GM12801 (cell line): ENCODE measurements around the gene UGT1A3.

Experiments used
- TF ChIP-seq, protein P1 (sequence below): IDR thresholded peaks from one replicate; pipeline ENCODE4 v1.5.1; 2011; ENCODE audit warnings: control low read depth; ENCODE audit not compliant: insufficient read length; ENCODE audit errors: extremely low read depth

UGT1A3 gene

DNA sequence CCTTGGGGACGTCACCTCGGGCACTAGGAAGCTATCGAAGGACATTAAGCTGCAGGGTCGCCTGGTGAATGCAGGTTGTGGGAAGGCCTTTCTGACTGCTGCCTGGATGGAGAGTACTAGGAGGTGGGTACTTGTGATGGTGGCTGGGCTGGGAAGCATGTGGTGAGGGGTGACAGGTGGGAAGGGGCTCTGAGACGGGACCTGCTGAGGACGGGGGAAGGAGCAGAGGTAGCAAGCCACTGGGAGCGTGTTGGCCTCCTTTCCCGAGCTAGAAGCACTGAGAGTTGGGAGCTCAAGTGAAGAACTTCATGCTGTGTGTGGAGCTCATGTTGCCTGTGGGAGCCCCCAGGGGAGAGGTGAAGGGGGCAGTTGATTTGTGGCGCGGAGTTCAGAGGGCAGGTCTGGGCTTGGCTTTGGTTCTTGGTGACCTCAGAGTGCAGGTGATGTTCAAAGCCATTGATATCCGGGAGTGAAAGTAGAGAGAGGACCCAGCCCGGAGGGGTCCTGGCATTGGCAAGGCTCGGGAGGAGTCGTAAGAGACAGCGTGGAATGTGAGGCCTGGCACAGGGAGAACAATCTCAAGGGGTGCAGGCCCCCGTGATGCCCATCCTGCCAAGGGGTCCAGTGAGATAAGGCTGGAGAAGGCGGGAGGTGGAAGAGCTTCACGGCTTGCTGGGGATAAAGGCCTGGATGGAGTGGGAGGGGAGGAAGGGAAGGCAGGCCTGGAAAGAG, 62.5 kb downstream of the UGT1A3 start:
- TF ChIP-seq, protein P1, sequence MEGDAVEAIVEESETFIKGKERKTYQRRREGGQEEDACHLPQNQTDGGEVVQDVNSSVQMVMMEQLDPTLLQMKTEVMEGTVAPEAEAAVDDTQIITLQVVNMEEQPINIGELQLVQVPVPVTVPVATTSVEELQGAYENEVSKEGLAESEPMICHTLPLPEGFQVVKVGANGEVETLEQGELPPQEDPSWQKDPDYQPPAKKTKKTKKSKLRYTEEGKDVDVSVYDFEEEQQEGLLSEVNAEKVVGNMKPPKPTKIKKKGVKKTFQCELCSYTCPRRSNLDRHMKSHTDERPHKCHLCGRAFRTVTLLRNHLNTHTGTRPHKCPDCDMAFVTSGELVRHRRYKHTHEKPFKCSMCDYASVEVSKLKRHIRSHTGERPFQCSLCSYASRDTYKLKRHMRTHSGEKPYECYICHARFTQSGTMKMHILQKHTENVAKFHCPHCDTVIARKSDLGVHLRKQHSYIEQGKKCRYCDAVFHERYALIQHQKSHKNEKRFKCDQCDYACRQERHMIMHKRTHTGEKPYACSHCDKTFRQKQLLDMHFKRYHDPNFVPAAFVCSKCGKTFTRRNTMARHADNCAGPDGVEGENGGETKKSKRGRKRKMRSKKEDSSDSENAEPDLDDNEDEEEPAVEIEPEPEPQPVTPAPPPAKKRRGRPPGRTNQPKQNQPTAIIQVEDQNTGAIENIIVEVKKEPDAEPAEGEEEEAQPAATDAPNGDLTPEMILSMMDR = no peak

DNA sequence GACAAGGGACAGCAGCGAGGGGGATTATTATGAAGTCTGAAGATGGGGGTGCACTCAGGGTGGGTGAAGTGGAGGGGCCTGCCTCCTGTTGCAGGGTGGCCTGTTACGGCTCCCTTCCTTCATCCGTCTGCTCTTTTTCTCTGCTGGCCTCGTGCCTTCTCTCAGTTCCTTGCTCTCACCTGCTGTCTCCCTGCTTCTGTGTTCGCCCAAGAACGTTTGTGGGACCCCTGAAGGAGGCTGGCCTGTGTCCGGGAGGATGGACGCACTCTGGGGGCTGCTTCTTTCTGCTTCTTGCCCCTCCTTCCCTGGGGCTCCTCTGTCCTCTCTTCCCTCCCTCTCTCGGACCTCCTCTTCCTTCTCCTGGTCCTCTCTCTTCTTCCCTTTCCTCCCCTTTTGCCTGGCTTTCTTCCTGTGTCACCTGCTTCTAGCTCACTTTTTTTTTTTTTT, 63.1 kb downstream of the UGT1A3 start:
- TF ChIP-seq, protein P1 = no peak

DNA sequence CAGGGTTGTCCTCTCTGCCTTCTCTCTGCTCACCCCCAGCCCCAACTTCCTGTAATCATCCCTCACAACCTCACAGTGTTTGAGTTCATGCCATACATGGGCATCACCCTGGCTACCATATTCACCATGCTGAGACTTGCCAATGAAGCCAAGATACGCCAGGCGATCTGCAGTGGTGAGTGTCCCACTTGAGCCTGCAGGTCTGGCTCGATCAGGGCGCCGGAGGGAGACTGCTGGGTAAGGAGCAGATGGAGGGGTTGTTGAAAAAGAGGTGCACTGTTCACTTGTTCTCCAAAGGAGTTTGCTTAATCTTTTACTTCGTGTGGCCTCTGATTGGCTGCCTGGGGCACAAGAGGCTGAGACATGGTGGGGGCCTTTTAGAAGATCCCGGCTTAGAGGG, 63.9 kb downstream of the UGT1A3 start:
- TF ChIP-seq, protein P1 = no peak

DNA sequence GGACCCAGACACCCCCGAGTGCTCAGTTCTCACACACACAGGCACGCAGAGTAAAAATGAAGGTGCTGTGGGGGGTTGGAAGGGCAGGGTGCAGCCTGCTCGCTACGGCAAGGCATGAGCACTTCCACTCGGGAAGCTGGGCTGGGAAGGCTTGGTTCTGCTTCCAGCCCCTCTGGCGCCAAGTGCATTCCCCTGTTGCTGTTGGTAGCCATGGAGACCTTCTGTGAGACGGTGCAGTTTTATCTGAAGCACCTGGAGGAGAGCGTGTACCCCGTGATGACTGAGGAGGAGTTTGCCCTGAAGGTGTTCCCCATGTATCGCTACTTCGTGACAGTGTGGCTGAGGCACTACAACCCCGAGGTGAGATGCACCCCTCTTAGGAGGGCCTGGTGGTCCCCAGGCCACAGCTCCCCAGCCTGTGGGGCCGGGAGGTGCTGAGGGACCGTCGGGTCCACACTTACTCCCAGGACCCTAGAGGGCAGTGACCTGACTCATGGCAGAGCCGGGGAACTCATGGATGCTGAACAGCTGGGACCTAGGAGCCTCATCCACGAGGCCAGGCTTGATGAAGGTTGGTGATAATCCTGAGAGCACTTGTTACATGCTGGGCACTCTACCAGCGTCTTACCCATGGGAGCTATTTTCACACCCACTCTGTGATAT, 64.8 kb downstream of the UGT1A3 start:
- TF ChIP-seq, protein P1 = no peak

DNA sequence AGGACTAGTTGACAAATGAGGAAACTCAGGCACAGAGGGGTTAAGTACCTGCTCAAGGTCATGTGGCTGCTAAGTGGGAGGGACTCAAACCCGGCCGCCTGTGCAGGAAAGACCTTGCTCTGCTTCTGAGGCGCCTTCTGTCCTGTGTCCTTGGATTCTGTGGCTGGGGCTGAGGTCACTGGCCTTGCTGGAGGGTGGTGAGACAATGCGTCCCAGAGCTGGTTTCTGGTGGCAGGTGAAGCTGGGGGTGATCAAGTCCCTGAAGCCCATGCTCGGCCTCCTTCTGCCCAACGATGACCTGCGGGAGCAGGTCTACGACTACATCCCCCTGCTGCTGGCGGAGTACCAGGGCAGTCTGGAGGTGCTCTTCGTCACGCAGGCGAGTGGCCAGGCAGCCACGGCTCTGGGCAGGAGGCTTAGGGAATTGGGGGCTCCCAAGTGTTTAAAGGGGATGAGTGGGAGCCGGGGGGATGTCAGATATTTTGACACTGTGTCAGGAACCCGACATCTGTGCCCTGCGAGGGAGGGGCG, 65.4 kb downstream of the UGT1A3 start:
- TF ChIP-seq, protein P1 = no peak

DNA sequence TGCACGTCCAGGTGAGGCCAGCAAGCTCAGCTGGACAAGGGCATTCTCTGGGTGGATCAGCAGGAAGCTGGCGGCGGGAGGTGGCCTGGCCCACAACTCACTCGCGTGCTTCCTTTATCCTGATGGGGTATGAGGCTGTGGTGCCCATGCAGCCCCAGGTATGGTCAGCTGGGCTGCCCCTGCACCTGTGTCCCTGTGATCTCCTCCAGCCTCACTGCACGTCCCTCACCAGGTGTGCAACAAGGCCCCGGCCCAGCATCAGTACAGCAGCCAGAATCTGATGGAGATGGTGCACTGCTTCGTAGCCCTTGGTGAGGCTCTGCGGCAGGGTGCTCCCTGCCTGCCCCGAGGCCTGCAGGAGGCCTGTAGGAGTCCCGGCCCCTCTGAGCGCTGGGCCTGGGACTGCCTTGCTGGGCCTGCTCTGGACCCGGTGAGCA, 66.9 kb downstream of the UGT1A3 start:
- TF ChIP-seq, protein P1 = no peak

DNA sequence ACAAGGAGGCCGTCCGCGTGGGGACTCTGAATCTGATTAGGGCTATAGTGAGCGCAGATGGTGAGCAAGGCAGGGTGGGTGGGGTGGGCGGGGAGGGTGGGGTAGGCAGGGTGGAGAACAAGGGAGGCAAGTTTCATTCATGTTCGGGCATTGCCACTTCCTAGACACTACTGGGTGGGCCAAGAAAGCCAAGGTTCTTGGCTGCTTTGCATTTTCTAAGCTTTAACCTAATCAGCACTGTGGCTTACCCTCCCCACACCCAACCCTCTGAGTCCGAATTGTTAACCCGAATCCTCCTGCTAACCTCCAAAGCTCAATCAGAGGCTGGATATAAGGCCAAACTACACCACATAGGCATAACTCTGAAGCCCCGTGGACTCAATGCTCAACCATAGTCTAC, 67.4 kb downstream of the UGT1A3 start:
- TF ChIP-seq, protein P1 = no peak
